ENCODE data around the gene SPTBN5. TPM values are rescaled to one million over a fixed set of nuclear protein-coding genes. Genes with fewer than 3 reads are reported as not detected.

The SPTBN5 gene
- total RNA-seq, 1 donor from 2014 or later = 2.9 TPM

- H3K27ac Mint-ChIP-seq (ENCODE audit: unreplicated experiment) = peak overlapping the region; percentile 71
Measured at GRCh38 chr15:41921167-41921566, 27.3 kb upstream of the SPTBN5 start.

GRCh38 chr15:41919954-41920538 lies 26.2 kb upstream of the SPTBN5 start:
- Mint-ChIP-seq H3K36me3 (ENCODE audit: low read depth) (peaks cover 26% of the 10 kb centered on the region), H3K27me3 (ENCODE audit: low read depth) (no peaks in the 10 kb centered on the region), H3K27ac (ENCODE audit: unreplicated experiment) (peak overlapping the region; percentile 71), H3K4me3 (ENCODE audit: unreplicated experiment) (no peak overlapping the region), H3K9me3 (ENCODE audit: low read depth) (no peaks in the 10 kb centered on the region), H3K4me1 (ENCODE audit: low read depth) (peaks cover 81% of the 10 kb centered on the region)
- DNase-seq (ENCODE audit: low spot score) = no peak
- TF ChIP-seq CTCF (IDR thresholded peaks at IDR 0.05) = no peak

More at GRCh38 chr15:41921167-41921566, 27.3 kb upstream of the SPTBN5 start:
- Mint-ChIP-seq H3K4me1 (ENCODE audit: low read depth) (peaks cover 73% of the 10 kb centered on the region), H3K27me3 (ENCODE audit: low read depth) (no peaks in the 10 kb centered on the region), H3K36me3 (ENCODE audit: low read depth) (peaks cover 20% of the 10 kb centered on the region), H3K4me3 (ENCODE audit: unreplicated experiment) (no peak overlapping the region), H3K9me3 (ENCODE audit: low read depth) (no peaks in the 10 kb centered on the region)
- TF ChIP-seq CTCF (IDR thresholded peaks at IDR 0.05) = no peak
- DNase-seq (ENCODE audit: low spot score) = no peak

- no peak overlapping the region for H3K4me3 Mint-ChIP-seq (ENCODE audit: unreplicated experiment)
- no peak for TF ChIP-seq CTCF (IDR thresholded peaks at IDR 0.05)
- H3K27ac Mint-ChIP-seq (ENCODE audit: unreplicated experiment) = peak overlapping the region; percentile 62
- H3K9me3 Mint-ChIP-seq (ENCODE audit: low read depth) = no peaks in the 10 kb centered on the region
- DNase-seq (ENCODE audit: low spot score) = no peak
- peaks cover 84% of the 10 kb centered on the region for H3K4me1 Mint-ChIP-seq (ENCODE audit: low read depth)
- peaks cover 24% of the 10 kb centered on the region for H3K36me3 Mint-ChIP-seq (ENCODE audit: low read depth)
- no peaks in the 10 kb centered on the region for H3K27me3 Mint-ChIP-seq (ENCODE audit: low read depth)
Measured at GRCh38 chr15:41919201-41919820, 25.5 kb upstream of the SPTBN5 start.

GRCh38 chr15:41918506-41919126 lies 24.8 kb upstream of the SPTBN5 start:
- H3K4me1 Mint-ChIP-seq (ENCODE audit: low read depth) = peaks cover 86% of the 10 kb centered on the region
- no peak for TF ChIP-seq CTCF (IDR thresholded peaks at IDR 0.05)
- DNase-seq (ENCODE audit: low spot score) = no peak
- no peak overlapping the region for H3K27ac Mint-ChIP-seq (ENCODE audit: unreplicated experiment)
- H3K4me3 Mint-ChIP-seq (ENCODE audit: unreplicated experiment) = no peak overlapping the region
- peaks cover 24% of the 10 kb centered on the region for H3K36me3 Mint-ChIP-seq (ENCODE audit: low read depth)
- no peaks in the 10 kb centered on the region for H3K9me3 Mint-ChIP-seq (ENCODE audit: low read depth)
- H3K27me3 Mint-ChIP-seq (ENCODE audit: low read depth) = no peaks in the 10 kb centered on the region

GRCh38 chr15:41917767-41918430 lies 24.0 kb upstream of the SPTBN5 start:
- Mint-ChIP-seq H3K27ac (ENCODE audit: unreplicated experiment) (peak overlapping the region; percentile 6), H3K27me3 (ENCODE audit: low read depth) (no peaks in the 10 kb centered on the region), H3K4me3 (ENCODE audit: unreplicated experiment) (no peak overlapping the region), H3K4me1 (ENCODE audit: low read depth) (peaks cover 79% of the 10 kb centered on the region), H3K9me3 (ENCODE audit: low read depth) (no peaks in the 10 kb centered on the region), H3K36me3 (ENCODE audit: low read depth) (peaks cover 21% of the 10 kb centered on the region)
- DNase-seq (ENCODE audit: low spot score) = no peak
- TF ChIP-seq CTCF (IDR thresholded peaks at IDR 0.05) = no peak
